AG10803 (cell line): Measurements from ENCODE around the gene ASB2.

Experiments used
- DNase-seq: peaks from one replicate; pipeline ENCODE4 v3.0.0; 2010; ENCODE audit warnings: low read depth
- H3K4me3 ChIP-seq: 2 replicates; pipeline ENCODE4 v1.5.1; 2011; ENCODE audit warnings: mild to moderate bottlenecking, low read length, control low read depth
- TF ChIP-seq, protein P1 (sequence below): conservative IDR thresholded peaks from 2 replicates; pipeline ENCODE4 v1.5.1; 2011; ENCODE audit warnings: mild to moderate bottlenecking, low read length, control low read depth, inconsistent platforms

Gene ASB2

DNA sequence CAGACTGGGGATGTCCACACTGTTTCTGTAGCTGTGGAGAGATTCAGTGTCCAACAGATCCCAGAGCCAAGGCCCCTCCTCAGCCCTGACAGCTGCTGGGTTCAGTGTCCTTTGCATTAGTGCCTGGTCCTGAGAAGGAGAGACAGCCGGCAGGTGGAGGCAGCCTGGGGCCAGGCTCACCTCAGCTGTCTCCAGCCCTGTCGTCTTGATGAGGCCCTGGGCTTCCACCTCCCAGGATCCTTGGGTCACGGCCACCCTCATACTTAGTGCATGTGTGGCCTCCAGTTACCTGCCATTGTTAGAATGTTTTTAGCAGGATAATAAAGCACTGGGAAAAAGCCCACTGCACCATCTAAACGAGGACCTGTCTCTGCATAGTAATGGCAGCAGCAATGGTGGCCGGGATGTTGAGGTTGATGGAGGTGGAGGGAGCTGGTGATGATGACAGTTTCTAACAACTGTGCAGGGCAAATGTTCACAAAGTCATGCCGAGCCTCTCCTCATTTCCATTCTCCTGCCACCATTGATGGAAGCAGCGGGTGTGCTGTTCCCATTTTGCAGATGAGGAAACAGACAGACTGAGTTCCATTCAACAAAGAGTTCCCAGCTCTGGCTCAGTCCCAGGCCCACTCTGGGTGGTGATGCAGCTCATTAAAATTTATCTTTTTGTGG, 17.7 kb downstream of the ASB2 start:
- DNase-seq, result no peak
- TF ChIP-seq, protein P1, sequence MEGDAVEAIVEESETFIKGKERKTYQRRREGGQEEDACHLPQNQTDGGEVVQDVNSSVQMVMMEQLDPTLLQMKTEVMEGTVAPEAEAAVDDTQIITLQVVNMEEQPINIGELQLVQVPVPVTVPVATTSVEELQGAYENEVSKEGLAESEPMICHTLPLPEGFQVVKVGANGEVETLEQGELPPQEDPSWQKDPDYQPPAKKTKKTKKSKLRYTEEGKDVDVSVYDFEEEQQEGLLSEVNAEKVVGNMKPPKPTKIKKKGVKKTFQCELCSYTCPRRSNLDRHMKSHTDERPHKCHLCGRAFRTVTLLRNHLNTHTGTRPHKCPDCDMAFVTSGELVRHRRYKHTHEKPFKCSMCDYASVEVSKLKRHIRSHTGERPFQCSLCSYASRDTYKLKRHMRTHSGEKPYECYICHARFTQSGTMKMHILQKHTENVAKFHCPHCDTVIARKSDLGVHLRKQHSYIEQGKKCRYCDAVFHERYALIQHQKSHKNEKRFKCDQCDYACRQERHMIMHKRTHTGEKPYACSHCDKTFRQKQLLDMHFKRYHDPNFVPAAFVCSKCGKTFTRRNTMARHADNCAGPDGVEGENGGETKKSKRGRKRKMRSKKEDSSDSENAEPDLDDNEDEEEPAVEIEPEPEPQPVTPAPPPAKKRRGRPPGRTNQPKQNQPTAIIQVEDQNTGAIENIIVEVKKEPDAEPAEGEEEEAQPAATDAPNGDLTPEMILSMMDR, result no peak

DNA sequence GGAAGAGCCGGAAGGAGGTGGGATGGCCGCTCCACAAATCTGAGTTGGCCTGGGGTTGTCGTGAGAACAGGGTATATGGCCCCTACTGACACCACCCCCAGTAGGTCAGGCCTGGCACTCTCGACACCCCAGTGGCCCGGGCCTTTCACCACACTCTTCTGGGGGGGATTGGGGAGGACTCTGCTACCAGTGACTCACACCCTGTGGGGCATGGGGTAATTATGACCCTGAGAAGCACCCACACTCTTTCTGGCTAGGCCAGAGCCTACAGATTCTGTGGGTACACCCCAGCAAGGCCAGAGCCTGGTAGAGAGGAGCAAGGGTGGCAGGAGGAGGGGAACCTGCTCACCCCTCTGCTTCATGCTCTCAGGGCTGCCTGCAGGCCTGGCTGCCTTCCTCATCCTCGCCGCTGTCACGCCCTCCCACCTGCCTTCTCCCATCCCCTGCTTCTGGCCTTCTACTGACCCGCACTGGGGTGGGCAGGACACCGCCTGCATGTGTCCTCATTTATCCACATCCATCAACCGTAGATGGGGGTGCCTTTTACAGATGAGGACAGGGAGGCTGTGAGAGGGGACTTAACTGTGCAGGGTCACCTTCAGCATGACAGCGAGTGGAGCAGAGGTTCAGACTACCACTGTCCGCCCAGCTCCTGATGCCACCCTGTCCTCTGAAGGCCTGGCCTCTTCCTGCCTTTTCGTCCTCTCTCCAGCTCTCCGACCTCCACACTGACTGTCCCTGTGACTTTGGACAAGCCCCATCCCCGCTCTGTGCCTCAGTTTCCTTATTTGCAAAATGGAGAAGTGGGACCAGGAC, 18.4 kb downstream of the ASB2 start:
- TF ChIP-seq, protein P1, result no peak

More for the DNA sequence above, 17.7 kb downstream of the ASB2 start:
- no peak overlapping the region for H3K4me3 ChIP-seq

DNA sequence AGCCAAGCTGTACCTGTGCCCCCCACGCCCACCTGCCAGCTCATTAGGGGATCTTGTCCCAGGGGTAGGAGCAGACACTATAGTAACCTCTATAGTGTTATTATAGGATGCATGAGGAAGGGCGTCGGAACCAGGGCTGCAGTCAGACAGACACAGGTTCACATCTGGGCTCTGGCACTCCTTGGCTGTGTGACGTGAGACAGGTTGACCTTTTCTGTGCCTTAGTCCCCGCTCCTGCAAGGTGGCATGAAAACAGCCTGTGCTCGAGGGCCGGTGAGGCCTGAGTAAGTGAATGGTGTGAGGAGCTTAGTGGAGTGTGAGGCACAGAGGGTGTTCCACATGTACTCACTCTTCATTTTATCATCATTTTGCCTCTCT, 19.0 kb downstream of the ASB2 start:
- TF ChIP-seq, protein P1, result no peak
- H3K4me3 ChIP-seq, result no peak overlapping the region
- no peak for DNase-seq

More for the DNA sequence above, 18.4 kb downstream of the ASB2 start:
- DNase-seq, result no peak
- H3K4me3 ChIP-seq, result no peak overlapping the region

DNA sequence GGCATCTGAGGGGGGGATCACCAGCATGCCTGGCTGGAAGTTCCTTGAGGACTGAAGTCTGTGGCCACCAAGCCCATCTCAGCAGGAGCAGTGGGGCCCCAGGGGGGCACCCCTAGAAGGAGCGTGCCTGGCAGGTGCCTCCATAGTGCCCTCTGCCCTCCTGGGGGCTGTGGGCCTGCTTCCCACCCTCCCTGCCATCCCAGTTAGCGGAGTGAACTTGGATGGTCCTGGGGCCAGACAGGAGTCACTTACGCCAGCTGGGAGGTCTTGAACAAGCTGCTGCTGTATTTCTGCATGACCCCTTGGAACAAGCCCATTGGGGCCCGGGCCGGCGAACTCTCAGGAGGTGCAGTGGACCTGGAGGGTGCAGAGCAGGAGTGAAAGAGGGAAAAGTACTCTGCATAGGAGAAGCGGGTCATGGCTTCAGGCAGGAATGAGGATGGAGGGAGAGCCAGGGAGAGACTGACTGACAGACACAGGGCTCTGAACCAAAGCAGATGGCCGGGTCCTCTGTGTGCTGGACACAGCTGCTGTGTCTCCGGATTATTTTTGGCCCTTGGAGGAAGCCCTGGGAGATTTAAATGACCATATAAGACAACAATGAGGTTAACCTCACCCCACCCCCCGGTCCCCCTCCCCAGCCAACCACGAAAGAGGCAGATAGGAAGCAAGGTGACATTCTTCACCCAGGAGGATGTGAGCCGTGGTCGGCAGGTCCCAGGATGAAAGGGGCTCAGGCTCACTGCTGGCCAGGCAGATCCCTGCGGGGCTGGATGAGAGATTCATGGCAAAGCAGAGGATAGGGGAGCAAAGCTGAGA, 19.6 kb downstream of the ASB2 start:
- no peak for DNase-seq
- TF ChIP-seq, protein P1, result no peak
- H3K4me3 ChIP-seq, result no peak overlapping the region

DNA sequence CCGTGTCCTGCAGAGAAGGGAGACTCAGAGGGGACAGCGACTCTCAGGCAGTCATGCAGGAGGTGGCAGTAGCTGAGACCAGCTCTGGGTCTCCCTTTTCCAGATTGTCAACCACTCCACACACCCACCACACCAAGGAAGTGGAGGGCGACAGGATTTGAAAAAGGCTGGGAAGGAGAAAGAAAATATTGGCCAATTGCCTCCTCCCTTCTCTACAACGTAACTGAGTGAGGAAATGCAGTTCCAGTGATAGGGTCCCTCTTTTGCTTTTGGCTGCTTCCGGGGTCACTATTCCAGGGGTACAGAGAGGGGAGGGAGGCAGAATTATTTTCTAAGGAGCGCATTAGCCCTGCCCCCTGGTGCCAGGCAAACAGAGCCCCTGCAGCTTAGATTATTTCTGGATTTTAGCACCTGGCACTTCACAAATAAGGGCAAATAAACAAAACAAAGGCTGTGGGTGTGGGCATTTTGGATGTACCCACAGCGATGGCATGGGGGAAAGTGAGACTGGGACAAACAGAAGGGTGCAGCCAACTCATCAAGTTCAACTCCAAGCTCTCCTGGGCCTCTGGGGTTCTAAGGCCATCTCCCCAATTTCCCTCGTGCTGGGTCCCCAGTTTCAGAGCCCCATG, 20.4 kb downstream of the ASB2 start:
- no peak overlapping the region for H3K4me3 ChIP-seq
- TF ChIP-seq, protein P1, result no peak

DNA sequence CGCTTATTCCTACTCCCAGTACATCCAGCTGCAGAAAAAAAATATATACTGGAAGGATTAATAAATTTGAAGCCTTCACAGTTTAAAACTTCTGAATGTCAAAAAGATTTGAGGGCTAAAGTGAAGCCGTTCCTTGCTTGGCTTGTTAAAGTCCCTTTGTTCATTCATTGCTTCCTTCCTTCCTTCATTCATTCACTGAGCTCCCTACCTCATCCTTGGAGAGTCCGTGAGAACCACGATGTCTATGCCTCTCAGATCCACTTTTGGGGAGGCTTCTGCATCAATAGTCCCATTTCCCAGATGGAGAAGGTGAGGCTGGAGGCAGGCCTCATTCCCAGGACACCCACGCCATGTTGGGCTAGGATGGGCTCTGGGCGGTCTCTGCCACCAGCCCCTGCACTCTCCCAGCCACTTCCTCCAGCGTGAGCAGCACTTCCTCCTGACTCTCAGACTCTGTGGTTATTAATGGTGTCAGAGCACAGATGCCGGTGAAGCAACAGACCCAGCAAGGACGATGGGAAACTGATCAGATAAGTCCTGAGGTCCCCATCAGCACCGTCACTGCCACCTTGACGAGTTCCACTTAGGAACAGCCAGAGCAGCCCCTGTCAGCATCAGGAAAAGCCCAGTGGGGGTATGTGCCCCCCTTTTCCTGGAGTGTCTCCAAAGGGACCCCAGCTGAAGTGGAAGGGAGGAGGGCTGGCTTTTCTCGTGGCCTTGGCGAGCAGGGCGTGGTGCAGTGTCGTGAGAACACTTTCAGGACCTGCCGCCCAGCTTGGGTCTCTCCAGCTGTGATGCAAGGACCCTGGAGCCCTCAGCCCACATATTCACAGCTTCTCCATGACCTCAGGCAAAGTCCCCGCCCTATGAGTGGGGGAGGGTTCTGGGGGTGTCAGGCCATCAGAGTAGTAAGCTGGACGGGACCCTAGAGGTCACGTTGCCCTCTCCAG, 21.2 kb downstream of the ASB2 start:
- H3K4me3 ChIP-seq, result no peak overlapping the region
- TF ChIP-seq, protein P1, result no peak
- DNase-seq, result no peak

More for the DNA sequence above, 20.4 kb downstream of the ASB2 start:
- no peak for DNase-seq
